Measurements from ENCODE around the gene LRMDA. TPM values are rescaled to one million over a fixed set of nuclear protein-coding genes. Genes with fewer than 3 reads are reported as not detected.

The LRMDA gene
- total RNA-seq, 4 donors from 2014 or later: 0.76 to 6.4 (median 1.3) TPM

DNA sequence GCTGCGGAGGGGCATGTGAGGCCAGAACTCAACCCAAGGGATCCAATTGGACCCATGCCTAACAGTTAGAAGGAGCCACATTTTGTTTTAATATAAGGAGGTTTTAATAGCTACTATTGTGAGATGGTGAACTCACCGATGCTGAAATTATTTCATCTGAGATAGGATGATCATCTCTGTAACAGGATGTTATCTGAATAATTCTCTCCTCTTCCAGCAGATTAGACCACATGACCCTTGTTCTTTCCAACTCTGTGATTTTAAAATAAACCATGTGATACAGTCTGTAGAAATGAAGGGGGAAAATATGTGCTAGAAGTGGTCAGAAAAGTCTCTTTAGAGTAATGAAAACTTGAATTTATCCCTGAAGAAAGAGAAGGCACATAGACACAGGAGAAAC, 385.8 kb downstream of the LRMDA start:
- DNase-seq (ENCODE audit: low spot score in 2 of 2): no peak
- intact Hi-C loops (cut with DNase I; ENCODE audit: low total_unique reads): no loop called here
- WGBS, 2 donors: 60 to 77% methylated on average over 2 of the region's 2 CpGs
- TF ChIP-seq, protein P1, sequence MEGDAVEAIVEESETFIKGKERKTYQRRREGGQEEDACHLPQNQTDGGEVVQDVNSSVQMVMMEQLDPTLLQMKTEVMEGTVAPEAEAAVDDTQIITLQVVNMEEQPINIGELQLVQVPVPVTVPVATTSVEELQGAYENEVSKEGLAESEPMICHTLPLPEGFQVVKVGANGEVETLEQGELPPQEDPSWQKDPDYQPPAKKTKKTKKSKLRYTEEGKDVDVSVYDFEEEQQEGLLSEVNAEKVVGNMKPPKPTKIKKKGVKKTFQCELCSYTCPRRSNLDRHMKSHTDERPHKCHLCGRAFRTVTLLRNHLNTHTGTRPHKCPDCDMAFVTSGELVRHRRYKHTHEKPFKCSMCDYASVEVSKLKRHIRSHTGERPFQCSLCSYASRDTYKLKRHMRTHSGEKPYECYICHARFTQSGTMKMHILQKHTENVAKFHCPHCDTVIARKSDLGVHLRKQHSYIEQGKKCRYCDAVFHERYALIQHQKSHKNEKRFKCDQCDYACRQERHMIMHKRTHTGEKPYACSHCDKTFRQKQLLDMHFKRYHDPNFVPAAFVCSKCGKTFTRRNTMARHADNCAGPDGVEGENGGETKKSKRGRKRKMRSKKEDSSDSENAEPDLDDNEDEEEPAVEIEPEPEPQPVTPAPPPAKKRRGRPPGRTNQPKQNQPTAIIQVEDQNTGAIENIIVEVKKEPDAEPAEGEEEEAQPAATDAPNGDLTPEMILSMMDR (IDR thresholded peaks at IDR 0.05): no peak
- TF ChIP-seq POLR2A (IDR thresholded peaks at IDR 0.05): no peak
- H3K4me3 ChIP-seq (ENCODE audit: low read depth, poor library complexity, severe bottlenecking): no peak overlapping the region

DNA sequence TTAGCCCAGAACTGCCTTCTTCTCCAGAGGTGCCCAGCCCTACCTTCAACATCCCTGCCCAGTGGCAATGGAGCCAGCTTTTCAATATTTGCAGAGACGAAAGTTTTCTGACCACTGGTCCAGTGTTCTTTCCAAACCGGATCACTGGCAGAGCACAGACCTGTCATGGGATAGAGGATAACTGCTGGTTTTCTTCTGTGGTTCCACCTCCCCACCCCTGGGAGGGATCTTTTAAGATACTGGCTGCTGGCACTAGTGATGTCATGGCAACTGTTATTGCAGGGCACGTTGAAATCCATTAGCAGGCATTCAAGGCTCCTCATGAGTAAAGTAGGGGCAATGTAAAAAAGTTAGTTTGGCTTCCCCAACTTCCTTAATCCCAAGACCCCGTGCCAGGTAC, 387.1 kb downstream of the LRMDA start:
- no peak overlapping the region for H3K4me3 ChIP-seq (ENCODE audit: low read depth, poor library complexity, severe bottlenecking)
- intact Hi-C loops (cut with DNase I; ENCODE audit: low total_unique reads): no loop called here
- no peak for TF ChIP-seq POLR2A (IDR thresholded peaks at IDR 0.05)
- TF ChIP-seq, protein P1 (IDR thresholded peaks at IDR 0.05): no peak
- no peak for DNase-seq (ENCODE audit: low spot score in 2 of 2)
- 67 to 69% methylated on average over 4 of the region's 4 CpGs for WGBS, 2 donors

DNA sequence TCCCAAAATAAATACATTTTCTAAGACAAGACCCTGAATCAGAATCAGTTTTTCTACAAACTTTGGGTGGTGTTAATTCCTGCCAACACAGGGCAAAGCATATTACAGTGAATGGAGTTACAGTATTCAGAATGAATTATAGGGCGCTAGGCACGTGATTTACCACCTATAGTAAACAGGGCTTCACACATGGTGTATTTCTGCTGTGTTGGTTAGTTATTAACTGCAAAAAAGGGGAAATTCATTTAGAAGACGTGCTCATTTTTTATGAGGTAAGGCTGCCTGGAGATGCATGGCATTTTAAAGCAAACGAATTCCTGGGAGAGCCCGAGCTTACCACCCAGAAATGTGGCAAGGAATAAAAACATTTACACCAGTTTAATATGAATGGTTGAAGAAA, 393.8 kb downstream of the LRMDA start:
- 87 to 89% methylated on average over 5 of the region's 5 CpGs for WGBS, 2 donors
- no peak overlapping the region for H3K4me3 ChIP-seq (ENCODE audit: low read depth, poor library complexity, severe bottlenecking)
- intact Hi-C loops (cut with DNase I; ENCODE audit: low total_unique reads): no loop called here
- DNase-seq (ENCODE audit: low spot score in 2 of 2): no peak
- TF ChIP-seq, protein P1 (IDR thresholded peaks at IDR 0.05): no peak
- TF ChIP-seq POLR2A (IDR thresholded peaks at IDR 0.05): no peak

DNA sequence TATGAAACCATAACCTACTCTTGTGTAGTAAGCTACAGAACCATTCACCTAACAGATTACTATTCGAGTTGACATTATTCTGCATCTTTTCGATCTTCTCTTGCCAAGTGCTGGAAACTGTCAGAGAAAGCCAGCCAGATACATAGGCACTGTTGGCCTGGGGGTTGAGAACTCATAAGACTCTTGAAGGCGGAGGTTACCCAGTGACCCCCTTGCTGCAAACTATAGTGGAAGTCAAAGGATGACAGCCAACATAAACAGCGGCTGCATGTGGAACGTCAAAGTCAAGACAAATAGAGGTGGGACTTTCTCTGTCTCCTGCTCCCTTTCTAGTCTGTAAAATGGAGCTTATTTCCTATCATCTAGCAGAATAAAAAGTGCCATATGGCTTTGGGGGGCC, 394.2 kb downstream of the LRMDA start:
- no peak overlapping the region for H3K4me3 ChIP-seq (ENCODE audit: low read depth, poor library complexity, severe bottlenecking)
- no peak for TF ChIP-seq POLR2A (IDR thresholded peaks at IDR 0.05)
- TF ChIP-seq, protein P1 (IDR thresholded peaks at IDR 0.05): no peak
- no peak for DNase-seq (ENCODE audit: low spot score in 2 of 2)
- intact Hi-C loops (cut with DNase I; ENCODE audit: low total_unique reads): no loop called here
- WGBS, 2 donors: 86 to 87% methylated on average over 5 of the region's 5 CpGs

DNA sequence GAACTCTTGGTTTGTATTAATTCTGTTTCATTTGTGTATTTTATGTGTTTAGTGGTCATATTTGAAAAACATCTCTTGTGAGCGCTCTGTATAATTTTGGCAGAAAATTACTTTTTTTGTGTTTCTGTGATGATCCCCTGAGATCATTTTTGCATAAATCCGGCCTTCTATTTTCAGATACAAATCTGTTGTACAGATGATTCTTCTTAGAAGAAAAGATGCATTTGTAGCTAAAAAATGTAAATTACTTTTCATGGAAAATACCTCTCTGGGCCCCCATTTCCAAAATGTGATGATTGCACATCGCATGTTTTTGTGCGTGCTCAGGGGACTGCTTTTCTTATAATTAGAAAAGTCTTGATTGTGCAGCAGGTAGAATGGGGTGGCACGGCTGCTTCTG, 395.4 kb downstream of the LRMDA start:
- 91% methylated on average over 5 of the region's 5 CpGs for WGBS, 2 donors
- intact Hi-C loops (cut with DNase I; ENCODE audit: low total_unique reads): no loop called here
- no peak for TF ChIP-seq POLR2A (IDR thresholded peaks at IDR 0.05)
- TF ChIP-seq, protein P1 (IDR thresholded peaks at IDR 0.05): no peak
- DNase-seq (ENCODE audit: low spot score in 2 of 2): no peak
- no peak overlapping the region for H3K4me3 ChIP-seq (ENCODE audit: low read depth, poor library complexity, severe bottlenecking)

DNA sequence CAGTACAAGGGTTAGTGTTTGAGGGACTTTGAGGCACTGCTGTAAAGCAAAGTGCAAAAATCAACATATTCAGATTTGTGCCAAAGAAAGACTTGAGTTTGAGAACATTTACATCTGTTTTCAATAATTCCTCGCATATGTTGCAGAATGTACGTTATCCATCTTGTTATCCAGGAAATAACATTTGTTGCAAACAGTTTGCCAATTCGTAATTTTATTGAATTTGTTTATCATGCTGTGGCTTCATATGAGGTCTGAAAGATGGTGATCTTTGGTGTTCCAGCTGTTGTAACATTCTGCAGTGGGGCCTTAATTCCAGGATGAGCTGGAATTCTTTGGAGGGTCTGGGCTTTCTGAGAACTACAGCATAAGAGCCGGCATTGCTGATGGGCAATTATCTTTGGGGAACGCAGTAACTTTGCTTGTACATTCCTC, 396.2 kb downstream of the LRMDA start:
- TF ChIP-seq, protein P1 (IDR thresholded peaks at IDR 0.05): no peak
- TF ChIP-seq POLR2A (IDR thresholded peaks at IDR 0.05): no peak
- DNase-seq (ENCODE audit: low spot score in 2 of 2): no peak
- H3K4me3 ChIP-seq (ENCODE audit: low read depth, poor library complexity, severe bottlenecking): no peak overlapping the region
- 66 to 81% methylated on average over 5 of the region's 5 CpGs for WGBS, 2 donors
- intact Hi-C loops (cut with DNase I; ENCODE audit: low total_unique reads): no loop called here
